ENCODE data around the gene PRKCH. TPM values are rescaled to one million over a fixed set of nuclear protein-coding genes. Genes with fewer than 3 reads are reported as not detected.

Gene PRKCH
- total and polyA plus RNA-seq, 7 experiments from 2014 or later: 191 to 359 (median 314) TPM

DNA sequence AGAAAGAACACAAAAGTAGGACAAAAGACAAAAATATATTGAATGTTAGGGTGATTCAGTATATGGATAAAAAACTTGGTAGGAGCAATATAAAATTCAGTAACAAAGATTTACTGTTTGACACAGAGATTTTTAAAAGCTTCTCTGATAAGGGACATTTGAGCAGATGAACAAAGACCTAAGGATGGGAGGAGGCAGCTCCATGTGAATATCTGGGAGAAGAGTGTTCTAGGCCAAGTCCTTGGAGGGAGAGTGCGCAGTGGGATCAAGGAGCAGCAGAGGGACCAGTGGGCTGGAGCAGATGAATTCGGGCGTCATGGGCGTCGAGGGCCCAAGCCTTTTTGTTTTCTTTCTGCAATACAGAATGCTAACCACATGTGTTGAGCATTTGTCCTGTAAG, 174.4 kb downstream of the PRKCH start:
- Histone ChIP-seq H3K36me3 (ENCODE audit: control insufficient read depth in 2 of 3, insufficient read depth in 3 of 3, low read length in 3 of 3) (peaks cover 0 to 52% (median 15%) of the 10 kb centered on the region in 3 experiments), H3K27me3 (ENCODE audit: control insufficient read depth in 2 of 2, insufficient read depth in 2 of 2, low read length in 2 of 2) (no peaks in the 10 kb centered on the region), H3K27ac (ENCODE audit: low read depth, low read length) (no peak overlapping the region), H3K4me3 (ENCODE audit: low read length) (no peak overlapping the region), H3K4me1 (ENCODE audit: control insufficient read depth in 2 of 2, insufficient read depth in 2 of 2, low read length in 2 of 2) (peaks cover 24 to 25% of the 10 kb centered on the region in 2 donors), H3K9me3 (ENCODE audit: control insufficient read depth in 2 of 3, low read length in 3 of 3) (no peaks in the 10 kb centered on the region)
- ATAC-seq (no peak), DNase-seq (no peak)
- no peaks in the 10 kb centered on the region for H3K27me3 Mint-ChIP-seq
- POLR2A ChIA-PET: interaction anchor here (0.9 kb wide), 2 partner anchors 17 to 22 kb away, joined by 5 read pairs; no protein-coding TSS in a partner anchor
- peaks cover 9 to 47% (median 28%) of the 10 kb centered on the region in 5 donors for H3K36me3 Mint-ChIP-seq
- CTCF ChIA-PET: interaction anchor here (0.6 kb wide), 1 partner anchor 233 kb away, joined by 3 read pairs; no protein-coding TSS in a partner anchor
- peak overlapping the region in 4 of 9 donors; percentile 29 to 91 (median 87) for H3K27ac Mint-ChIP-seq
- H3K4me1 Mint-ChIP-seq: peaks cover 26 to 58% (median 50%) of the 10 kb centered on the region in 7 donors
- H3K4me3 Mint-ChIP-seq: peak overlapping the region in 3 of 10 donors; percentile 5 to 63 (median 16)
- H3K9me3 Mint-ChIP-seq: peaks cover 0 to 4% (median 0%) of the 10 kb centered on the region in 11 donors
- intact Hi-C loops (cut with micrococcal nuclease): loop anchor here in 1 of 2 donors (1.0 to 2.0 kb wide), 2 partner anchors 7 to 15 kb away; no protein-coding TSS in a partner anchor

DNA sequence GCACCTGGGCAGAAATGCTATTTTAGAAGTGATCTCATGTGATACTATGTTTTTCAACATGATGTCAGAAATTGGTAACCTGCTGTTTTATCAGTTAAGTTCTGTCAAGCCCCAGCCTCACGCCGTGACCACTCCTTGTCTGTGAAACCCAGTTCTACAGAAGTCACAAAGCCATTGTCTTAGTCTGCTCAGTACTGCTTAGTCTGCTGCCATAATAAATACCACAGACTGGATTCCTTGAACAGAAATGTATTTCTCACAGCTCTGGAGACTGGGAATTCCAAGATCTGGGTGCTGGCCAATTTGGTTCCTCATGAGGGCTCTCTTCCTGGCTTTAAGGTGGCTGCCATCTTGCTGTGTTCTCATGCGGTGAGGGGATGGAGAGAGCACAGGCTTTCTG, 176.9 kb downstream of the PRKCH start:
- DNase-seq (no peak), ATAC-seq (no peak)
- peaks cover 50 to 82% (median 74%) of the 10 kb centered on the region in 7 donors for H3K4me1 Mint-ChIP-seq
- POLR2A ChIA-PET: interaction anchor here (0.7 to 1.5 kb wide), 3 partner anchors 8 to 39 kb away, joined by 3 to 6 read pairs (median 5); no protein-coding TSS in a partner anchor
- peaks cover 0 to 29% (median 6%) of the 10 kb centered on the region in 3 experiments for H3K36me3 ChIP-seq (ENCODE audit: control insufficient read depth in 2 of 3, insufficient read depth in 3 of 3, low read length in 3 of 3)
- peaks cover 37 to 40% of the 10 kb centered on the region in 2 donors for H3K4me1 ChIP-seq (ENCODE audit: control insufficient read depth in 2 of 2, insufficient read depth in 2 of 2, low read length in 2 of 2)
- intact Hi-C loops (cut with micrococcal nuclease): no loop called here
- peaks cover 0 to 4% (median 0%) of the 10 kb centered on the region in 11 donors for H3K9me3 Mint-ChIP-seq
- peak overlapping the region; percentile 48 for H3K27ac ChIP-seq (ENCODE audit: low read depth, low read length)
- no peak overlapping the region for H3K4me3 ChIP-seq (ENCODE audit: low read length)
- H3K27ac Mint-ChIP-seq: peak overlapping the region in 5 of 9 donors; percentile 27 to 99 (median 90)
- H3K9me3 ChIP-seq (ENCODE audit: control insufficient read depth in 2 of 3, low read length in 3 of 3): no peaks in the 10 kb centered on the region
- H3K27me3 ChIP-seq (ENCODE audit: control insufficient read depth in 2 of 2, insufficient read depth in 2 of 2, low read length in 2 of 2): no peaks in the 10 kb centered on the region
- CTCF ChIA-PET: interaction anchor here (1.2 kb wide), 1 partner anchor 21 kb away, joined by 3 read pairs; no protein-coding TSS in a partner anchor
- H3K4me3 Mint-ChIP-seq: peak overlapping the region in 1 of 10 donors; percentile 4
- H3K27me3 Mint-ChIP-seq: no peaks in the 10 kb centered on the region
- peaks cover 9 to 53% (median 28%) of the 10 kb centered on the region in 5 donors for H3K36me3 Mint-ChIP-seq

DNA sequence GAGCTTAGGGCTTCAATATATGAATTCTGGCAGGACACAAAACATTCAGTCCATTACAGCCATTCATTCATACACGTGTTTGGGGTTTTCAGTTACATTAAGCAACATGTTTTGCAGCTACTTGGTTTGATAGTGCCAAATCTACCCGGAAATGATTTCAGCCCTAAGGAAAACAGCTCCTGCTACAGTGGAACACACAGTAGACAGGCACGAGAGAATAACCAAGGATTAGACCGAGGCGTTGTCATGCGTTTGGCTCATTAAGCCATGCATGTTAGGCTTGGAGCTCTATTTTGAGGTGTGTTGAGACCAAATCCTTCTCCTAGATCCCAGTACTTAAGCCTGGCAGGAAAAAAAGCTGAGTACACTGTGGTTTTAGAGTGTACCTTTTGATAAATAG, 177.4 kb downstream of the PRKCH start:
- ChIA-PET CTCF (interaction anchor here (1.2 kb wide), 1 partner anchor 22 kb away, joined by 3 read pairs; no protein-coding TSS in a partner anchor), POLR2A (interaction anchor here (0.6 to 1.5 kb wide), 5 partner anchors 8 to 39 kb away, joined by 3 to 6 read pairs (median 3); no protein-coding TSS in a partner anchor)
- Histone ChIP-seq H3K27ac (ENCODE audit: low read depth, low read length) (peak overlapping the region; percentile 48), H3K36me3 (ENCODE audit: control insufficient read depth in 2 of 3, insufficient read depth in 3 of 3, low read length in 3 of 3) (peaks cover 0 to 24% (median 4%) of the 10 kb centered on the region in 3 experiments), H3K27me3 (ENCODE audit: control insufficient read depth in 2 of 2, insufficient read depth in 2 of 2, low read length in 2 of 2) (no peaks in the 10 kb centered on the region), H3K9me3 (ENCODE audit: control insufficient read depth in 2 of 3, low read length in 3 of 3) (no peaks in the 10 kb centered on the region), H3K4me3 (ENCODE audit: low read length) (no peak overlapping the region), H3K4me1 (ENCODE audit: control insufficient read depth in 2 of 2, insufficient read depth in 2 of 2, low read length in 2 of 2) (peaks cover 40 to 42% of the 10 kb centered on the region in 2 donors)
- peaks cover 9 to 53% (median 28%) of the 10 kb centered on the region in 5 donors for H3K36me3 Mint-ChIP-seq
- peaks cover 0 to 4% (median 0%) of the 10 kb centered on the region in 11 donors for H3K9me3 Mint-ChIP-seq
- intact Hi-C loops (cut with micrococcal nuclease): no loop called here
- DNase-seq: no peak
- H3K27me3 Mint-ChIP-seq: no peaks in the 10 kb centered on the region
- ATAC-seq: no peak
- peak overlapping the region in 6 of 9 donors; percentile 27 to 99 (median 94) for H3K27ac Mint-ChIP-seq
- no peak overlapping the region for H3K4me3 Mint-ChIP-seq
- H3K4me1 Mint-ChIP-seq: peaks cover 55 to 88% (median 79%) of the 10 kb centered on the region in 7 donors

DNA sequence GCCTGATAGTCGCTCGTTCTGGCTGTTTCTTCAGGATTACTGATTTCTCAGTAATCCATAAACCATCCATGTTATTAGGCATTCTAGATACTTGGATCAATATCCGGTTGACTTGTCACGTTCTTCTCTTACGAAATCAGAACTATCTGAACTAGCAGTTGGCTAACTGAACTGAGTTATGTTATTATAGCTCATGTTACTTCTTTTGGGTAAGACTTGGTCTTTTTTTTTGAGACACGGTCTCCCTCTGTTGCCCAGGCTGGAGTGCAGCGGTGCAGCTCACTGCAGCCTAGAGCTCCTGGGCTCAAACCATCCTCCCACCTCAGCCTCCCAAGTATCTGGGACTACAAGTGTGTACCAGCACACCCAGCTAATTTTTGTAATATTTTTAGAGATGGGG, 178.6 kb downstream of the PRKCH start:
- H3K4me3 Mint-ChIP-seq: no peak overlapping the region
- H3K4me3 ChIP-seq (ENCODE audit: low read length): no peak overlapping the region
- H3K27ac Mint-ChIP-seq: peak overlapping the region in 5 of 9 donors; percentile 88 to 99 (median 97)
- intact Hi-C loops (cut with micrococcal nuclease): no loop called here
- no peaks in the 10 kb centered on the region for H3K27me3 Mint-ChIP-seq
- CTCF ChIA-PET: interaction anchor here (0.6 to 0.8 kb wide), 3 partner anchors 19 to 155 kb away, joined by 3 to 5 read pairs (median 5); no protein-coding TSS in a partner anchor
- H3K4me1 ChIP-seq (ENCODE audit: control insufficient read depth in 2 of 2, insufficient read depth in 2 of 2, low read length in 2 of 2): peaks cover 44 to 54% of the 10 kb centered on the region in 2 donors
- ATAC-seq (no peak), DNase-seq (no peak)
- POLR2A ChIA-PET: interaction anchor here (0.7 to 1.3 kb wide), 6 partner anchors 12 to 213 kb away, joined by 3 to 5 read pairs (median 4); no protein-coding TSS in a partner anchor
- H3K9me3 ChIP-seq (ENCODE audit: control insufficient read depth in 2 of 3, low read length in 3 of 3): no peaks in the 10 kb centered on the region
- peaks cover 59 to 95% (median 78%) of the 10 kb centered on the region in 7 donors for H3K4me1 Mint-ChIP-seq
- peaks cover 9 to 53% (median 31%) of the 10 kb centered on the region in 5 donors for H3K36me3 Mint-ChIP-seq
- H3K9me3 Mint-ChIP-seq: peaks cover 0 to 4% (median 0%) of the 10 kb centered on the region in 11 donors
- peaks cover 0 to 18% (median 4%) of the 10 kb centered on the region in 3 experiments for H3K36me3 ChIP-seq (ENCODE audit: control insufficient read depth in 2 of 3, insufficient read depth in 3 of 3, low read length in 3 of 3)
- no peaks in the 10 kb centered on the region for H3K27me3 ChIP-seq (ENCODE audit: control insufficient read depth in 2 of 2, insufficient read depth in 2 of 2, low read length in 2 of 2)
- H3K27ac ChIP-seq (ENCODE audit: low read depth, low read length): peak overlapping the region; percentile 22

DNA sequence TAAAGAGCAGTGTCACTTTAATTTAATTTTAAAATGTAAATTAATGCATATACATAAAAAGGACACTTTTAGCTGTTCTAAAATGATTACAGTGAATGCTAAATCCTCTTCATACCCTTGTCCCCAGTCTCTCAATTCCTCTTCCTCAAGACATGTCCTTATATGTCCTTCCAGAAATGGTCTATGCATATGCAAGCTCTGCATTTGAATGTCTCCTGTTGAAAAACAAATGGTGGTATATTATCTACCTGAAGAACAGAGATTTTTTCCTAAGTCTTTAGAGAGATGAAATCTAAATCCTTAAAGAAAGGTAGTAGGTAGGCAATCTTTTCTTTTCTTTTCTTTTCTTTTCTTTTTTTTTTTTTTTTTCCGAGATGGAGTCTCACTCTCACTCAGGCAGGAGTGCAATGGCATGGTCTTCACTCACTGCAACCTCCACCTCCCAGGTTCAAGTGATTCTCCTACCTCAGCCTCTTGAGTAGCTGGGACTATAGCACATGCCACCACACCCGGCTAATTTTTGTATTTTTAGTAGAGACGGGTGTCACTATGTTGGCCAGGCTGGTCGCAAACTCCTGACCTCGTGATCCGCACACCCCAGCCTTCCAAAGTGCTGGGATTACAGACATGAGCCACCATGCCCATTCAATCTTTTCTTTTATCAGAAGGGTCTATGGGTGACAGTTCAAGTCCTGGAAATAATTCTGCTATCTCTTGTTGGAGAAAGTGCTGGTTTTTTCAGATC, 180.5 kb downstream of the PRKCH start:
- no peaks in the 10 kb centered on the region for H3K27me3 Mint-ChIP-seq
- no peak for ATAC-seq
- peaks cover 5 to 49% (median 20%) of the 10 kb centered on the region in 5 donors for H3K36me3 Mint-ChIP-seq
- H3K27ac Mint-ChIP-seq: peak overlapping the region in 6 of 9 donors; percentile 92 to 99 (median 97)
- Histone ChIP-seq H3K36me3 (ENCODE audit: control insufficient read depth in 2 of 3, insufficient read depth in 3 of 3, low read length in 3 of 3) (peaks cover 0 to 18% (median 6%) of the 10 kb centered on the region in 3 experiments), H3K4me1 (ENCODE audit: control insufficient read depth in 2 of 2, insufficient read depth in 2 of 2, low read length in 2 of 2) (peaks cover 52 to 71% of the 10 kb centered on the region in 2 donors), H3K4me3 (ENCODE audit: low read length) (no peak overlapping the region), H3K9me3 (ENCODE audit: control insufficient read depth in 2 of 3, low read length in 3 of 3) (no peaks in the 10 kb centered on the region), H3K27ac (ENCODE audit: low read depth, low read length) (peak overlapping the region; percentile 78), H3K27me3 (ENCODE audit: control insufficient read depth in 2 of 2, insufficient read depth in 2 of 2, low read length in 2 of 2) (no peaks in the 10 kb centered on the region)
- peak overlapping the region in 8 of 10 donors; percentile 58 to 86 (median 80) for H3K4me3 Mint-ChIP-seq
- ChIA-PET CTCF (interaction anchor here (2.6 kb wide), 1 partner anchor 26 kb away, joined by 9 read pairs; no protein-coding TSS in a partner anchor), POLR2A (interaction anchor here (0.9 to 1.4 kb wide), 6 partner anchors 10 to 61 kb away, joined by 3 to 5 read pairs (median 3); no protein-coding TSS in a partner anchor)
- no peak for DNase-seq
- peaks cover 65 to 95% (median 86%) of the 10 kb centered on the region in 7 donors for H3K4me1 Mint-ChIP-seq
- intact Hi-C loops (cut with micrococcal nuclease): loop anchor here (1.0 to 2.0 kb wide), 3 partner anchors 17 to 29 kb away; no protein-coding TSS in a partner anchor
- peaks cover 0 to 5% (median 0%) of the 10 kb centered on the region in 11 donors for H3K9me3 Mint-ChIP-seq

Measured in naive thymus-derived CD4-positive, alpha-beta T cell (primary cell).